Upper lobe of left lung (tissue), 4 donors: ENCODE results near the gene ARHGEF19.

ENCODE experiments used
- POLR2A ChIP-seq, 4 donors: fragments of 450-650 bp; IDR thresholded peaks; one replicate each; pipeline ENCODE4 v1.5.1; 2016 to 2017; ENCODE audit warnings: antibody characterized with exemption in 4 of 4, mild to moderate bottlenecking in 2 of 4
- TF ChIP-seq, protein P1 (sequence below), 6 experiments: fragments of 450-650 bp in 4 of 6; fragments of 200-600 bp in 2 of 6; sonication (generic) in 2 of 6; IDR thresholded peaks; one replicate each; pipeline ENCODE4 v1.5.1; 2016 to 2019; ENCODE audit warnings: antibody characterized with exemption in 6 of 6

DNA sequence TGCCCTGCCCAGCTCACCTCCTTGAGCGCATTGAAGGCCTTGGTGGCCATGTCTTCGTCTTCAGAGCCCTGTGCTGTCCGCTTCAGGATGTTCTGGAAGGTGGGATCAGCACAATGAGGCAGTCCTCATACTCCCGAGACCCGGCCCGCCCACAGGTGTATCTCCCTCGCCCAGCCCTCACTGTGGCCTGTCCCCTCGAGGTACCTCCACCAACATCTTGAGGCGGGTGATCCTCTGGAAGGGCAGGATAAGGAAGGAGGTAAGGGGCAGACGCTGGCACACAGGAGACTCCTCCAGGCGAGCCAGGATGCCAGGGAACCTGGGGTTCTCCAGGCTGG, 7.1 kb downstream of the ARHGEF19 start:
- TF ChIP-seq, protein P1, sequence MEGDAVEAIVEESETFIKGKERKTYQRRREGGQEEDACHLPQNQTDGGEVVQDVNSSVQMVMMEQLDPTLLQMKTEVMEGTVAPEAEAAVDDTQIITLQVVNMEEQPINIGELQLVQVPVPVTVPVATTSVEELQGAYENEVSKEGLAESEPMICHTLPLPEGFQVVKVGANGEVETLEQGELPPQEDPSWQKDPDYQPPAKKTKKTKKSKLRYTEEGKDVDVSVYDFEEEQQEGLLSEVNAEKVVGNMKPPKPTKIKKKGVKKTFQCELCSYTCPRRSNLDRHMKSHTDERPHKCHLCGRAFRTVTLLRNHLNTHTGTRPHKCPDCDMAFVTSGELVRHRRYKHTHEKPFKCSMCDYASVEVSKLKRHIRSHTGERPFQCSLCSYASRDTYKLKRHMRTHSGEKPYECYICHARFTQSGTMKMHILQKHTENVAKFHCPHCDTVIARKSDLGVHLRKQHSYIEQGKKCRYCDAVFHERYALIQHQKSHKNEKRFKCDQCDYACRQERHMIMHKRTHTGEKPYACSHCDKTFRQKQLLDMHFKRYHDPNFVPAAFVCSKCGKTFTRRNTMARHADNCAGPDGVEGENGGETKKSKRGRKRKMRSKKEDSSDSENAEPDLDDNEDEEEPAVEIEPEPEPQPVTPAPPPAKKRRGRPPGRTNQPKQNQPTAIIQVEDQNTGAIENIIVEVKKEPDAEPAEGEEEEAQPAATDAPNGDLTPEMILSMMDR (IDR thresholded peaks at IDR 0.05) = peak in 1 of 6 experiments; percentile 0
- no peak for TF ChIP-seq POLR2A (IDR thresholded peaks at IDR 0.05)
